GM18951 (cell line): Measurements from ENCODE around the gene TENT5A.
"Not testable (repeated sequence)": the region's sequence is repeated elsewhere in the genome, so short reads cannot be mapped to it uniquely, and the experiment has no call there.

ENCODE experiments used
- POLR2A ChIP-seq: IDR thresholded peaks from 4 replicates; pipeline ENCODE4 v1.6.1; 2011; ENCODE audit warnings: mild to moderate bottlenecking; ENCODE audit not compliant: insufficient read length, insufficient read depth; ENCODE audit errors: extremely low read depth
- in situ Hi-C: fragments of 300-500 bp; cut with MboI; formaldehyde crosslinking; loops from one replicate; pipeline ENCODE4 v1.12.0; 2022; ENCODE audit warnings: low sequenced_read_pairs, mixed read lengths, inconsistent platforms; ENCODE audit not compliant: unreplicated experiment

The TENT5A gene

DNA sequence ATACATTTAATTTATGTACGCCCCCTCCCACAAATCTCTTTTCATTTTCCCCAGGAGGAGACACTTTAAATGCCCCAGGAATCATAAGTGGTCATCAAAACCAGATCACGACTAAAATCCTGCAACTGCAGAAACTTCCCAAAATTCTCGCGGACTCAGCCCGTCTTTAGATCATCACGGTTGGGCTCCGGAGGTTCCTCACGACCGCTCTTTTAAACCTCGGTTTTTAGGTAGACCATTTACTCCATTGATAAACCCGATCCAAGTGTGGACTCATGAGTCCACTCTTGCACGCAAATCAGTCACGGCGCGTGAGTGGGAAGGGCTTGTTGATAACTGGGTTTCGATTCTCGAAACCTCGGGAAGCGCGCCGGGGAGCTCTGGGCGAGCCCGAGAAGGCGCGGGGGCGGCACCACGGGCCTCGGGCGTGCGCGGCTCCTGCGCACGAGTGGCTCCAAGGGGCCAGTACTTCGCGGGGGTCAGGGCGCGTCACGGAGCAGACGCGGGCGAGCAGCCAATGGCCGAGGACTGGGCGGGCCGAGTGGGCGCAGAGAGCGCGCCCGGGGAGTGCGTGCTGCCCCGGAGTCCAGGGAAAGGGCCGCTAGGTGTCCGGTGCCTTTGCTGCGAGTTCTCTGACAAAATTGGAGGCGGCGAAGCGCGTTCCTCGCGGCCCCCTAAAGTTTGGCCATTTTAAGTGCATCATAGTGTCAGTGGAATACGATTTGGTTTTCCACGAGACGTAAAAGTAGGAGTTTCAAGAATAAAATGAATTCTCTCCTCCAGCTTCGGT lies 635 bp upstream of the TENT5A start:
- peak; percentile 70 for TF ChIP-seq POLR2A
- in situ Hi-C loops, result loop anchor here (25.0 kb wide), 1 partner anchor 1541 kb away; no protein-coding TSS in a partner anchor

DNA sequence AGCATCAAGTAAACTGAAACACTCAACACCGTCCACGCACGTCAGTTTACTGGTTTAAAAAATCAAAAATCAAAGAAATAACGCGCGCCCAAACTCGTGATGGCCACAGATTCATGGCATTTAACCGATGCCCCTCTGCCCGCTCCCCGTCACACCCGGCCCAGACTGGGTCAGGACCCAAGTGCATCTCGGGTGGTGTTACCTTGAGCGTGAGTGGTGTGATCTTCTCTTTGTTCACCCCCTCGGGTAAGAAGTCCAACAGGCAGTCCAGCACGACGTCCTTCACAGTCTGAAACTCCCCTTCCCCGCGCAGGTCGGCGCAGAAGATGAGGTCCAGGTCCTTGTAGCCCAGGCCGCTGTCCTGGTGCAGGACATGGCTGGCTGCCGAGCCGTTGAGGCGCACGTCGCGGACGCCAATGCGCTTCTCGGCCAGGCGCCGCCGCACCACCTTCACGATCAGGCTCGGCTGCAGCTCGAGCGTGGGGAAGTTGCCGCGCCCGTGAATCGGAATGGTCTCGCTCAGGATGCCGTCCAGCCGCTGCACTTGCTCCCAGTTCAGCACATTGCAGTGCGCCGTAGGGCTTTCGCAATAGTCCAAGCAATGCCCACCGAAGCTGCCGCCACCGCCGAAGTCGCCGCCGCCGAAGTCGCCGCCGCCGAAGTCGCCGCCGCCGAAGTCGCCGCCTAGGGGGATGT lies 945 bp downstream of the TENT5A start:
- no peak for TF ChIP-seq POLR2A
- in situ Hi-C loops, result loop anchor here (25.0 kb wide), 1 partner anchor 1539 kb away; no protein-coding TSS in a partner anchor

DNA sequence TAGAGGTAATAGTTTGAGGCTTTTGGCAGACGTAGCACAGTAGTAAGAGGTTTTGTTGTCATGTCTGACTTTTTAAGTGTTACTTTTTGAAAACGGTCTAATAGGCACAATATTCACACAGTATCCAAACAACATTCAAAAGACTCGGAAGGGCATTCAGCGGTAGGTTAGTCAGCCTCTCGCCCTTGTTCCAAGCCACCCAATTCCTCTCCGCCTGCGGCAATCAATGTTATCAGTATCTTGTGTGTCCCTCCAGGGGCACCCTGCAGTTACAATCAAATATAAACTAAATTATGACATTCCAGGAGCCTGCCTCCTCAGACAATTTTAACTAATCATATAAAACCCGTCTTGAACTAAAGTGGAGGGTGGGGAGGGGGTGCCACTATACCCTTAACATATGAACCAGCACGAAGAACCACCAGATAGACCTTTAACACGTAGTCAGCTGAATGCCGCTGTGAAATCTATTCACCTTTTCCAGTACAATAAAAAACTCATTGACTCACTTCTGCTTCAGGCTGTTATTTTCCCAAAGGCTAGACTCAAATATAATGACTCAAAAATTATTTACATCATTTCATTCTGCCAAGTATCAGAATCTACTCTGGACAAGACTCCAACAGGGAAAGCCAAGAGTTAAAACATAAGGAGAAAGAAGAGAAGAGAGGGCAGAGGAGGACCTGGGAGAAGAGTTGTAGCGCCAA lies 1.6 kb downstream of the TENT5A start:
- in situ Hi-C loops, result loop anchor here (25.0 kb wide), 1 partner anchor 1539 kb away; no protein-coding TSS in a partner anchor
- TF ChIP-seq POLR2A, result no peak

DNA sequence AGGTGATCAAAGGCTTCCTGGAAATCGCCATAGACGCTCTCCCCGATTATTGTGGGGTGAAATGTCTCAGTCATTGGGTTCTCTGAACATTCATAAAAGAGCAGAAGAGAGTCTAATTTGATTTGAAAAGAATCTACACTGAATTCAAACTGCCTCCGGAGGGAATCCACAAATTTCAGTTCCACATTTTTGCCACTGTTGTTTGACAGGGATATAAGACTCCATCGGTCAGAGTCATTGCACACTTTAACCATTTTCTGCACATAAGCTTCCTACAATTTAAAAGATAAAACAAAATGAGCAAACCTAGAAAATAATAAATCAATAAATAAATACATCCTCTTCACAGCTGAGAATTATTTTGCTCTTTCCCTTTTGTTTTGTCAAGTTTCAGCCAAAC lies 2.3 kb downstream of the TENT5A start:
- in situ Hi-C loops, result loop anchor here (25.0 kb wide), 1 partner anchor 1538 kb away; no protein-coding TSS in a partner anchor
- TF ChIP-seq POLR2A, result no peak

DNA sequence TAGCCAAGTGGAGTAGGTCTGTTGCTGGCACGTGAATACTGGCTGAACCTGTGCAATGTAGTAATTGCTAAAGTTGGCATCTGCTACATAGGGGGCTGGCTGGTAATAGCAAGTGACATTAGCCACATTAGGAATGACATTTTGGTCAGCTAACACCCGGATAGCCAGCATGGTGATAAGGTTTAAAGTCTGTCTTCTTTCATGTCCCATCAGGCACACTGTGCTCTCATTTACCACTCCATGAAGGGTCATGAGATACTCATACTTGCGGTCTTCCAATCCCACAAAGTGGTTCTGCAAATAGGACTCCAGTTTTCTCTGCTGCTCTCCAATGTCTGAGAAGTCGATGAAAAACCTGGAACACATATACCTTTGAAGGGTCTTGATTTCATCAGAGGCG lies 2.8 kb downstream of the TENT5A start:
- TF ChIP-seq POLR2A, result no peak
- in situ Hi-C loops, result loop anchor here (25.0 kb wide), 1 partner anchor 1537 kb away; no protein-coding TSS in a partner anchor

DNA sequence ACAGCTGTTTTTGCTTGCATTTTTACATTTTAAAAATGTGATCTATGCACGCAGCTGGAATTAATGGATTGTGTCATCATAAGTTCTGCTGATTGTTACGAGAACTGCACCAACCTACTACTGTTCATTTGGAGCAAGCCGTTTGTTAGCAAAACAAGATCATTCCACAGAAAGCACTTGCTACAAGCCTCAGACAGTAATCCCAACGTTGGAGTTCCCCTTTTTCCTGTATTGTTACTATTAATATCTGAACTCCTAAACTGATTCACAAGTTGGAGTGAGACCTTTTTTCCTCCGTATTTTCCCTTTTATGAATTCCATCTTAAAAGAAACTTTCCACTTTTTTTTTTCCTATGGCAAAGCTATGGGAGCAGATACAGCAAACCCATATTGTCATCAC lies 3.5 kb downstream of the TENT5A start:
- in situ Hi-C loops, result no loop called here
- TF ChIP-seq POLR2A, result no peak

DNA sequence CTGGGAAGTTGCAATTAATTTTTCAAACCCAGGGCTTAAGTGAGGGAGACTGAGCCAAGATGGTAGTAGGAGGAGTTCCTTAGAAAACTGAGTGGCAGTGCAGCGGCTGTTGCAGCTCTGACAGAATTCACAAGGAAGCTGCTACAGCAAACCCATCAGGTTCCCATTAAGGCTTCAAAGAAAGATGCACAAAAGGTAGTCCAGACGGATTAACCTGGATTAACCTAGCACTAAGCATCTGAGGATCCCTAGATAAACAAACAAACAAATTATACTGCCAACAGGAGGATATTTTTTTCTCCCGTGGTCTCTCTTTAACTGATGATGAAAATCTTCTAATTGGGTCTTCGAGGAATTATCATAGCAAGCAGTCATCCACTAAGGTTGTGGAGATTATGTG lies 5.2 kb downstream of the TENT5A start:
- in situ Hi-C loops, result no loop called here
- no peak for TF ChIP-seq POLR2A

DNA sequence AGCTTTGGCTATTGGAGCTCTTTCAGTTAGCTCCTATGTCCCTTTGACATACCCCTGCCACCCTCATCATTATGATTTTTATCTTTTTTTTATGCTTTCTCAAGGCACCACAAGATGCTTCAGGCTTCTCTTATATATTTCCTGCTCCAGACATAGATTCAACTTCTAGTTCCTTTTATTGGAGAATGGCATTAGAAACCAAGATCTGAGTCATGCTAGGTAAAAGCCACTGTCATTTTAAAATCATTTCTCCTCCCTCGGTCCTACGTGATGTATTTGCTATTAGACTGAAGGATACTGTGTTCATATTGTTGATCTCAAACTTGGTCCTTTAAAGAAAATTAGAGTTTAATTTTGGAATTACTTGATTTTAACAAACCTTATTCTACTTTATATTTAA lies 8.3 kb downstream of the TENT5A start:
- no peak for TF ChIP-seq POLR2A
- in situ Hi-C loops, result no loop called here

DNA sequence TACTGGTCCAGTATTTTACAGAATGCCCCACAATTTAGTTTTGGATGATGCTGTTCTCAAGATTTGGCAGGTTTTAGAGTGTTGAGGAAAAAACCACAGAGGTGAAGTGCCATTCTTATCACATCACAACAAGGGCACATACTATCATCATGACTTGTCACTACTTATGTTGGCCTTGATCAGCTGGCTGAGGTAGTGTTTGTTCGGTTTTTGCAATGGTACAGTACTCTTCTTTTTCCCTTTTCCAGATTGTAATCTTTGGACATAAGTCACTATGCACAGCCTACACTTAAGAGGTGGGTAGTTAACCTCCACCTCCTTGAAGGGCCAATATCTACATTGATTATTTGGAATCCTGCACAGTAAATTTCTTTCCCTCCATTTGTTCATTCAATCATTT lies 8.8 kb downstream of the TENT5A start:
- TF ChIP-seq POLR2A, result no peak
- in situ Hi-C loops, result no loop called here

DNA sequence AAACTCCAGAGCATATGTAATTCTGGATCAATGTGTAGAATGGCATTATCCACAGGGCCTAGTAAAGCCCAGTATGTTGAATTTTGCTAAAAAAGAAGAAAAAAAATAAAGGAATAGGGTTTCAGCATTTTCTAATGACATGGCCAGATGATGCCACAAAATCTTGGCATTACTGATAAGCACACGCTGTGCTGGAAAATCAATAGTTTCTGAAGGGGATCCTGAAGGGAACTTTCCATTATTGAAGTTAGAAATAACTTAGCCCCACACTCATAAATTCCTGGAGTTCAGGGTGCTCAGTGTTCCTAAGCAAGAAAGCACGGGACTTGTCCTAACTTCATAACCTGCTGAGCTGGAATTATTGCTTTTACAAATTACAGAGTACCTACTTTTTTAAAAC lies 10.8 kb downstream of the TENT5A start:
- in situ Hi-C loops, result no loop called here
- TF ChIP-seq POLR2A, result no peak

DNA sequence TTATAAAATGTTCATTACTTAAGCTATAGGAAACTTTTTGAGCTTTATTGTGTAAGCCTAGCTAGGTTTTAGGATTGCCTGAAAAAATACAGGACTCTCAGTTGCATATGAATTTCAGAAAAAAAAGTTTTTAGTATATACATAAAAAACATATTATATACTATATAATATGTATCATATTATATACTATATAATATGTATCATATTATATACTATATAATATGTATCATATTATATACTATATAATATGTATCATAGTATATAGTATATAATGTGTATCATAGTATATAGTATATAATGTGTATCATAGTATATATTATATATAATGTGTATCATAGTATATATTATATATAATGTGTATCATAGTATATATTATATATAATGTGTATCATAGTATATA lies 11.9 kb downstream of the TENT5A start:
- in situ Hi-C loops, result not testable (repeated sequence)

DNA sequence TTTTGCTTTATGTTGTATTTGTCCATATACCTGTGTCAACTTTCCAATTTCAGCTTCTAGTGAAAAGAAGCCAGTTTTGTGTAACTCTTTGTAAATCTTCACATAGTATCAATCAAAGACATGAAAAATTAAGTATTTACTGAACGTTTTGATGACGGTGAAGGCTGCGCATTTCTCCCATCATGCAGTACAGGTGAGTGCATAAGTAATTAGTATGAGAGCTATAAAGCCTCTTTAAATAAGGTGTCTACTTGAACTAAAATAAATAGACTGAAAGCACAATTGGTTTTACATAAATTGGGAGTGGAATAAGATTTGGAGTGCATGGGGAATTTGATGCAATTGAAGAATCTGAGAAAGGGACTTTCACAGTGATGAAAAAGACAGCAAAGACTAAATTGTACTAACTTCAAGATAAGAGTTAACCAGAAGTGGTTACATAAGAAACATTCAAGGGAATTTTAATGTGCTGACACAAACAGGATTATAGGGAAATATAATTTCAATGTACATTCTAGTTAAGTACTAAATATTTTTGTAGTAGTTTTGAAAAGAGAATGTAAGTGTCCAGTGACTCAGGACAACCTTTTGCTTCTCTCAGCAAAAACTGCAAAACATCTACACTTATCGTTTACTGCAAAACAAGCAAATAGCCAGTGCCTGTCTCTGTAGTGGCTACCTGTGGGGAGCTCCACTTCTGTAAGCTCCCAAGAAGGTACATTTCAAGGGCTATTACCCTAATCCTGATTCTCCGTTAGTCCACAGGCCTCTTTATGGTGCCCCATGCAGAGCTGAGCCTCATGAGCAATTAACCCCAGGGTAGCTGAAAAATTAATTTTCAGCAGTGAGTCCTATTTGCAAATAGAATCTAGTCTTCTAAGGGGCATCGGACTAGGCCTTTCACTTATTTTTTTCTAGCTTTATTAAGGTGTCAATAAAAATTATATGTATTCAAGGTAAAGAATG lies 13.0 kb downstream of the TENT5A start:
- in situ Hi-C loops, result no loop called here
- no peak for TF ChIP-seq POLR2A

DNA sequence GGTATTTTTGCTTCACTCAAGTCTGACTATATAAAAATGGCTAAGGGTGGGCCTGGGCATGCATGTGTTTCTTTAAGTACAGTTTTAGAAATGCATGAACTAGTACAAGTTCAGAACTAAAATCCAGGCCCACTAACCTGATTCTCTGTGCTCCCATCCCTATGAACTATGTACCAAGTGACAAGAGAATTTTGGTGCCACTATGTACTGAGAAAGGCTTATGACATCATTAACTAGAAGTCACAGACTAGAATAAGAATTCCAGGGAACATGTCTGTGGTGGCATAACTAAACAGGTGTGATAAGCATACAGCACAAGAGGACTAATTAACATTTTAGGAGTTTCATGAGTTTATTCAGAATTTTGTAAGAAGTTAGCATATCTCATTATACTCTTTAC lies 16.1 kb downstream of the TENT5A start:
- in situ Hi-C loops, result no loop called here
- TF ChIP-seq POLR2A, result no peak
